Fibroblast of the conjunctiva (primary cell): ENCODE results near the gene MARK3.

ENCODE experiments used
- DNase-seq: peaks from one replicate; pipeline ENCODE4 v3.0.0-alpha.2; 2010; ENCODE audit warnings: low read depth

Gene MARK3

GRCh38 chr14:103538291-103539055 is 153.3 kb downstream of the MARK3 start:
- DNase-seq, result no peak

- no peak for DNase-seq
Measured at GRCh38 chr14:103539056-103539825, 154.0 kb downstream of the MARK3 start.

- no peak for DNase-seq
Measured at GRCh38 chr14:103540821-103541708, 155.8 kb downstream of the MARK3 start.

- no peak for DNase-seq
Measured at GRCh38 chr14:103541709-103542604, 156.7 kb downstream of the MARK3 start.

- no peak for DNase-seq
Measured at GRCh38 chr14:103542605-103543088, 157.4 kb downstream of the MARK3 start.

- no peak for DNase-seq
Measured at GRCh38 chr14:103543140-103543539, 157.9 kb downstream of the MARK3 start.

GRCh38 chr14:103543721-103544387 is 158.6 kb downstream of the MARK3 start:
- no peak for DNase-seq

GRCh38 chr14:103544388-103545218 is 159.4 kb downstream of the MARK3 start:
- no peak for DNase-seq

- DNase-seq, result no peak
Measured at GRCh38 chr14:103545219-103545914, 160.2 kb downstream of the MARK3 start.

GRCh38 chr14:103545915-103546651 is 160.9 kb downstream of the MARK3 start:
- DNase-seq, result no peak

GRCh38 chr14:103546652-103547454 is 161.6 kb downstream of the MARK3 start:
- DNase-seq, result no peak

GRCh38 chr14:103547455-103547940 is 162.3 kb downstream of the MARK3 start:
- DNase-seq, result no peak

GRCh38 chr14:103547941-103548462 is 162.8 kb downstream of the MARK3 start:
- DNase-seq, result no peak

- DNase-seq, result no peak
Measured at GRCh38 chr14:103548463-103549351, 163.5 kb downstream of the MARK3 start.

- no peak for DNase-seq
Measured at GRCh38 chr14:103549361-103550311, 164.4 kb downstream of the MARK3 start.
